ENCODE data around the gene BABAM2. TPM values are rescaled to one million over a fixed set of nuclear protein-coding genes. Genes with fewer than 3 reads are reported as not detected.

The BABAM2 gene
- polyA plus RNA-seq, 3 donors, result 33.2 to 52.8 (median 49.3) TPM

DNA sequence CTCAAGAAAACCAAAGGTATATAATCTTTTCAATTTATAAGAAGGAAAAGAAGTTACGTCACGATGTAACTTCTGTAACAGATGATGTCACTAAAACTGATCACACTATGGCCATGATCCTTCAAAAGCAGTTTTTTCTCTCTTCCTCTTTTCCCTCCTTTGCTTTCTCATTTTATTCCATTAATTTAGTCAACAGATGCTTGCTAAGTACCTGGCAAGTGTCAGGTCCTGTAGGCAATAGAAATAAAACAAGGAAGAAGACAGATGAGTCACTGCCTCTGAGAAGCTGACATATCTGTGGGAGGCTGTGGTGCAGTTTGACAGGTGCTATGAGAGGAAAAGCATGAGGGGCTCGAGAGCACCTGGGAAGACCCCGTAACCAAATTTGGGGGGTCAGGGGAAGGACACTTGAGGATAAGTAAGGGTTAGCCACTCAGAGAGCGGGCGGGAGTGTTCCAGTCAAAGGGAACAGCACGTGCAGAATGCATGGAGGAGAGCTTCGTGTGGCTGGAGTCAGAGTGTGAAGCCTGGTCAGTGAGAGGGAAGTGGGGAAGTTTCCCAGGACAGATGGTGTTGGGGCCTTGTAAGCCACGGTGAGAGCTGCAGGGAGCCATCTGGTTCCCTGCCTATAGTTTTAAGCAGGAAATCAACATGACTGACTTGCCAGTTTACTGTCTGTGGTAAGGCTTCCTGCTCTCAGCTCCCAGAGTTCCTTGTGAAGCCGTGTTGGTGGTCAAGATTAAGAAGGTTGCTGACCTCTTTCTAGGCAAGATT lies 303.3 kb downstream of the BABAM2 start:
- no peak overlapping the region for H3K4me3 ChIP-seq (replicated peaks in 1 of 3; ENCODE audit: low read depth in 2 of 3, low read length in 3 of 3)
- 56% methylated on average over 7 of the region's 10 CpGs for whole genome bisulfite sequencing (ENCODE audit: insufficient coverage)
- H3K27ac ChIP-seq (ENCODE audit: low read depth in 1 of 2, low read length in 2 of 2), result no peak overlapping the region
- H3K4me3 Mint-ChIP-seq, result no peak overlapping the region
- H4K20me1 ChIP-seq (ENCODE audit: insufficient read depth, low read length), result no peaks in the 10 kb centered on the region
- no peaks in the 10 kb centered on the region for H3K9me3 ChIP-seq (replicated peaks in 1 of 2; ENCODE audit: control insufficient read depth in 1 of 2, insufficient read depth in 1 of 2, low read length in 2 of 2)
- peaks cover 0 to 3% (median 0%) of the 10 kb centered on the region in 3 donors for H3K27me3 Mint-ChIP-seq (ENCODE audit: low read depth in 3 of 3)
- TF ChIP-seq, protein P1, sequence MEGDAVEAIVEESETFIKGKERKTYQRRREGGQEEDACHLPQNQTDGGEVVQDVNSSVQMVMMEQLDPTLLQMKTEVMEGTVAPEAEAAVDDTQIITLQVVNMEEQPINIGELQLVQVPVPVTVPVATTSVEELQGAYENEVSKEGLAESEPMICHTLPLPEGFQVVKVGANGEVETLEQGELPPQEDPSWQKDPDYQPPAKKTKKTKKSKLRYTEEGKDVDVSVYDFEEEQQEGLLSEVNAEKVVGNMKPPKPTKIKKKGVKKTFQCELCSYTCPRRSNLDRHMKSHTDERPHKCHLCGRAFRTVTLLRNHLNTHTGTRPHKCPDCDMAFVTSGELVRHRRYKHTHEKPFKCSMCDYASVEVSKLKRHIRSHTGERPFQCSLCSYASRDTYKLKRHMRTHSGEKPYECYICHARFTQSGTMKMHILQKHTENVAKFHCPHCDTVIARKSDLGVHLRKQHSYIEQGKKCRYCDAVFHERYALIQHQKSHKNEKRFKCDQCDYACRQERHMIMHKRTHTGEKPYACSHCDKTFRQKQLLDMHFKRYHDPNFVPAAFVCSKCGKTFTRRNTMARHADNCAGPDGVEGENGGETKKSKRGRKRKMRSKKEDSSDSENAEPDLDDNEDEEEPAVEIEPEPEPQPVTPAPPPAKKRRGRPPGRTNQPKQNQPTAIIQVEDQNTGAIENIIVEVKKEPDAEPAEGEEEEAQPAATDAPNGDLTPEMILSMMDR (IDR thresholded peaks at IDR 0.05), result no peak
- no peak overlapping the region for H3K9ac ChIP-seq (ENCODE audit: insufficient read depth, low read length, poor library complexity, severe bottlenecking)
- H2AFZ ChIP-seq (ENCODE audit: insufficient read depth, low read depth, low read length, poor library complexity, severe bottlenecking), result no peak overlapping the region
- peak overlapping the region in 5 of 7 donors; percentile 29 to 78 (median 40) for H3K27ac Mint-ChIP-seq
- no peaks in the 10 kb centered on the region for H3K79me2 ChIP-seq (ENCODE audit: insufficient read depth, low read length)
- H3K4me1 ChIP-seq (ENCODE audit: control insufficient read depth in 1 of 2, insufficient read depth in 2 of 2, low read length in 2 of 2), result peaks cover 4 to 13% of the 10 kb centered on the region in 2 donors
- no peaks in the 10 kb centered on the region for H3K27me3 ChIP-seq (ENCODE audit: control insufficient read depth in 2 of 2, insufficient read depth in 2 of 2, low read length in 2 of 2)
- DNase-seq, result peak in 2 of 3 donors; percentile 10 to 29
- H3K9me3 Mint-ChIP-seq, result peaks cover 0 to 4% (median 0%) of the 10 kb centered on the region in 7 donors
- intact Hi-C loops (cut with micrococcal nuclease), result no loop called here
- H3K36me3 Mint-ChIP-seq, result peaks cover 7 to 10% of the 10 kb centered on the region in 2 donors
- no peaks in the 10 kb centered on the region for H3K36me3 ChIP-seq (replicated peaks in 1 of 2; ENCODE audit: control insufficient read depth in 1 of 2, insufficient read depth in 2 of 2, low read length in 2 of 2)
- H3K4me1 Mint-ChIP-seq, result peaks cover 14% of the 10 kb centered on the region
- H3K4me2 ChIP-seq (replicated peaks; ENCODE audit: extremely low read depth, low read length, poor library complexity, severe bottlenecking), result no peak overlapping the region

- peaks cover 7% of the 10 kb centered on the region for H3K4me1 Mint-ChIP-seq
- Histone ChIP-seq H3K4me1 (ENCODE audit: control insufficient read depth in 1 of 2, insufficient read depth in 2 of 2, low read length in 2 of 2) (no peaks in the 10 kb centered on the region), H3K9ac (ENCODE audit: insufficient read depth, low read length, poor library complexity, severe bottlenecking) (no peak overlapping the region), H3K27me3 (ENCODE audit: control insufficient read depth in 2 of 2, insufficient read depth in 2 of 2, low read length in 2 of 2) (no peaks in the 10 kb centered on the region), H2AFZ (ENCODE audit: insufficient read depth, low read depth, low read length, poor library complexity, severe bottlenecking) (no peak overlapping the region), H3K9me3 (replicated peaks in 1 of 2; ENCODE audit: control insufficient read depth in 1 of 2, insufficient read depth in 1 of 2, low read length in 2 of 2) (no peaks in the 10 kb centered on the region), H3K4me2 (replicated peaks; ENCODE audit: extremely low read depth, low read length, poor library complexity, severe bottlenecking) (no peak overlapping the region), H3K36me3 (replicated peaks in 1 of 2; ENCODE audit: control insufficient read depth in 1 of 2, insufficient read depth in 2 of 2, low read length in 2 of 2) (peaks cover 0 to 6% of the 10 kb centered on the region in 2 donors), H3K79me2 (ENCODE audit: insufficient read depth, low read length) (no peaks in the 10 kb centered on the region), H4K20me1 (ENCODE audit: insufficient read depth, low read length) (no peaks in the 10 kb centered on the region), H3K27ac (ENCODE audit: low read depth in 1 of 2, low read length in 2 of 2) (no peak overlapping the region), H3K4me3 (replicated peaks in 1 of 3; ENCODE audit: low read depth in 2 of 3, low read length in 3 of 3) (no peak overlapping the region)
- H3K27ac Mint-ChIP-seq, result no peak overlapping the region
- peaks cover 0 to 3% (median 0%) of the 10 kb centered on the region in 7 donors for H3K9me3 Mint-ChIP-seq
- H3K4me3 Mint-ChIP-seq, result no peak overlapping the region
- no CpG with 5 or more reads among the region's 2 CpGs for WGBS (ENCODE audit: insufficient coverage)
- H3K27me3 Mint-ChIP-seq (ENCODE audit: low read depth in 3 of 3), result peaks cover 0 to under 1% (median 0%) of the 10 kb centered on the region in 3 donors
- no peak for DNase-seq
- TF ChIP-seq, protein P1 (IDR thresholded peaks at IDR 0.05), result no peak
- intact Hi-C loops (cut with micrococcal nuclease), result no loop called here
- H3K36me3 Mint-ChIP-seq, result peaks cover 16 to 30% of the 10 kb centered on the region in 2 donors
These were observed 309.6 kb downstream of the BABAM2 start for GRCh38 chr2:28199995-28200679.
